Stimulated activated CD8-positive, alpha-beta memory T cell treated with anti-CD3 and anti-CD28 coated beads, Interleukin-15, amount 100 ng/mL, for 4 hours (primary cell): ENCODE results near the gene SGSH.
"Not testable (repeated sequence)": the region's sequence is repeated elsewhere in the genome, so short reads cannot be mapped to it uniquely, and the experiment has no call there.

ENCODE experiments used
- DNase-seq, 2 donors: peaks; one replicate each; pipeline ENCODE4 v3.0.0-alpha.2; 2020; ENCODE audit warnings: low read depth in 2 of 2

The SGSH gene

DNA sequence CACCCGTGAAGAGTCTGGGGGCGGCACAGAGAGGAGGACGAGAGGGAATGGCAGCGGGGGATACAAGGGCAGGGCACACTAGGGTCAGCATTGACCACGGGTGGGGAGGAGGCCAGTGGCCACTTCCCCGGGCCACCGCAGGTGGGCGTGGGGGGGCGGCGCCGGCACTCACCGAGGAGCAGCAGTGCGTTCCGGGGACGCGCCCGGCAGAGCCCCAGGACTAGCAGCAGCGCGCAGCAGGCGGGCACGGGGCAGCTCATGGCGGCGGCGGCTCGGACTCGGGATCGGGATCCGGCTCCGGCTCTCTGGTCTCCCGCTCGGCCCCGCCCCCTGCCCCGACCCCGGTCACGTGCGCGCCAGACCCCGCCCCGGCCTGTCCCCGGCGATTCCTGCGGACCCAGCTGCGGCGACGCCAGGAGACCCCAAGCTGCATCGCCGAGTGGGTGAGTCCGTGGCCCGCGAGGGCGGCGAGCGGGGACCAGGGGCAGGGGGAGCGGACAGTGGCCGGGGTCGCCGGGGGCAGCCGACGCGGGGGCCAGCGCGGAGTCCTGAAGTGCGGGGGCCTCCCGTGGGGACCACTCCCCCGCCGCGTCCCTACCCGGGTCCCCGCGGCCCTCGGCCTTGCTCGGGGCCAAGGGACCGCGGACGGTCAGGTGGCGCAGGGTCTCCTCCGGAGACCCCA lies at the start of gene SGSH, which contains the start of gene SLC26A11:
Gene SGSH, minus strand, starts transcription at position 280 of the 682 bp plus-strand sequence. Its CDS starts 20 bp downstream, at position 260.
Gene SLC26A11, plus strand, starts transcription at position 374 of the 682 bp plus-strand sequence. CDS start 1,134 bp downstream, outside the sequence.
- DNase-seq = peak; percentile 12 to 22

DNA sequence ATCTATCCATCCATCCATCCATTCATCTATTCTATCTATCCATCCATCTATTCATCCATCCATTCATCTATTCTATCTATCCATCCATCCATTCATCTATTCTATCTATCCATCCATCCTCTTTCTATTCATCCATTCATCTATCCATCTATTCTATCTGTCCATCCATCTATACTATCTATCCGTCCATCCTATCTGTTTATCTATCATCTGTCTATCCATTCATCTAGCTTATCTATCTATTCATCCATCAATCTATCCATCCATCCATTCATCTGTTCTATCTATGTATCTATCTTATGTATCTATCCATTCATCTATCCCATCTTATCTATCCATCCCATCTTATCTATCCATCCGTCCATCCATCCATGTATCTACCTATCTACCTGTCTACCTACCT lies 49.3 kb upstream of the SGSH start:
- DNase-seq = no peak

DNA sequence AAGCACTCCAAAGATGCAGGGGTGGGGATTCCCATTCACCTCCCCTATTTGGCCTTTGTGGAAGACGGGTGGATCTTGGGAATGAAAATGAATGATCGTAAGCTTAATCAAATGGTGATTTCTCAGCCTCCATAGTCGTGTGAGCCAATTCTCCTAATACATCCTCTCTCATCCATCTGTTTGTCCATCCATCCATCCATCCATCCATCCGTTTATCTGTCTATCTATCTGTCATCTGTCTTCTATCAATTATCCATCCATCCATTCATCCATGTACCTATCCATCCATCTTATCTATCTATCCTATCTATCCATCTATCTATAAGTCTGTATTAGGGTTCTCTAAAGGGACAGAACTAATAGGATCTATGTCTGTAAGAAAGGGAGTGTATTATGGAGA lies 48.3 kb upstream of the SGSH start:
- no peak for DNase-seq

DNA sequence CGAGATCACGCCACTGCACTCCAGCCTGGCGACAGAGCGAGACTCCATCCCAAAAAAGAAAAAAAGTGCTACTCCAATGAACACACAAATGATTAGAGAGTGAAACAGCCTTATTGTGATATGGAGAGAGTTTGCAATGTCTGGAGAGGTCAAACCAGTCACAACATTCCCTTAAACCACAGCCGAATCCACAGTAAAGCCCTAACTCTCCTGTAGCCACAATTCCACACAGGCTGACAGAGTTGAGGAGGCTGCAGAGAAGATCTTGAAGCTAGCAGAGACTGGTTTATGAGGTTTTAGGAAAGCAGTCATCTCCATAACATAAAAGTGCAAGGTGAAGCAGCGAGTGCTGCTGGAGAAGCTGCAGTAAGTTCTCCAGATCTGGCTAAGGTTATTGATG lies 47.3 kb upstream of the SGSH start:
- DNase-seq = no peak

DNA sequence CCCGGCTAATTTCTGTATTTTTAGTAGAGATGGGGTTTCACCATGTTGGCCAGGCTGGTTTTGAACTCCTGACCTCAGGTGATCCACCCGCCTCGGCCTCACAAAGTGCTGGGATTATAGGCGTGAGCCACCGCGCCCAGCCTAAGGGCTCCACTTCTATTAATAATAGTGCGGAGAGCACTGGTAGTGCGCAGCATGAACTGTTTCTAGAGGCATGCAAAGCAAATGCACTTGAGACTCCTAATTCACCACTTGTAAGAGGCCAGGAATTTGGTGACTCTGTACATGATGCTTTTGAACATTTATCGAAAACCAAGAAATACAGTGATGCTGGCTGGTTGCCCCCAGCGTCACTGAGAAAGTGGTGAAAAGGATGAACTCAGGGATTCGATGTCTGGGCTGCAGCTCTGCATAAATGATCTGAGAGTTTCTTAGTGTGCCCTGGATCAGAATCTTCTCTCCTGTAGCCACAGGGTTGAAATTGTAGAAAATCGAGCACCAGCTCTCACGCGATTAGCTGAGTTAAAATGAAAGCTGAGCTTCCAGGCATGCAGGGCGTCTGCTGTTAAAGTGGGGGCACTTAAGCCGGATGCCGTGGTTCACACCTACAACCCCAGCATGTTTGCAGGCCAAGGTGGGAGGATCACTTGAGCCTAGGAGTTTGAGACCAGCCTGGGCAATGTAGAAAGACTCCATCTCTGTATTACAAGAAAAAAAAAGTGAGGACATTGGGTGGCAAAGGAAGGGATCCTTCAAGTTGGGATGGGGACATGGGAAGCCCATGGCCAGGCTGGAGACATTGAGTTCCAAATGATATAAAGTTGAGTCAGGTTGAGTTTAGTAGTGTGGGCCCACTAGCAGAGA lies 45.3 kb upstream of the SGSH start:
- peak; percentile 49 to 58 for DNase-seq

DNA sequence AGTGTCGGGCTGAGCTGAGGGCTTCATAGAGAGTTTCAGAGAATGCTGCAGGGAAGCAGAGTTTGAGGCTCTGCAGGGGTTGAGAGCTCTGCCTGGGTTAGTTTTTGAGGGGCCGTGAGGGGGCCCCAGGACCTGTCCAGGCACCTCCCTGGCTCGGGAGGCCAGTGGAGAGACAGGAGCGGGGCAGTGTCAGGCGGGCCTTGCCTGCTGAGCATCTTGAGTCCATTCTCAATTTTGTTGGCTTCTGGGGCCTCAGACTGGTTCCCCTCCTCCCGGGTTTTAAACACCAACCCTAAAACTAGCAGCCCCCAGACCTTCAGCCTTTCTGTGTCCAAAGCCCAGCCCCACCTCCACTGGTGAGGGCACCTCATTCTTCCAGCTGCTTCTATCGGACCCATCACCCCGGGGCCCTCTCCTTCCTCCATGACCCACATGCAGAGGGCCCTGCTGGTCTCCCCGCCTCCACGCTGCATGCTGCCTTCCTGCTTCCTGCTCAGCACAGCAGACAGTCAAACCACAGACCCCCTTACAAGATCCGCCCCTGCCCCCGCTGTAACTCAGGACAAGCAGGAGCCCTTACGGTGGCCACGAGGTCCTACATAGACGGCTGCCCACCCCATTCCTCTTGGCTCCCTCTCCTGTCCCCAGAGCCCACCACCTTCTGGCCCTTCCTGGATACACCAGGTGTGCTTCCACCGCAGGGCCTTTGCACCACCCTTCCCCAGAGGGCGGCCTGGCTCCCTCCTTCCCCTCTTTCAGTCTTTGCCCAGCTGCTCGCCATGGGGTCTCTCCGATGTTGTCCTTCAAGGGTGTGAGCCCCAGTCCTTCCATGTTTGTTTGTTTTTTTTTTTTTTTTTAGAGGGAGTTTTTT lies 44.3 kb upstream of the SGSH start:
- DNase-seq = peak; percentile 43 to 48

DNA sequence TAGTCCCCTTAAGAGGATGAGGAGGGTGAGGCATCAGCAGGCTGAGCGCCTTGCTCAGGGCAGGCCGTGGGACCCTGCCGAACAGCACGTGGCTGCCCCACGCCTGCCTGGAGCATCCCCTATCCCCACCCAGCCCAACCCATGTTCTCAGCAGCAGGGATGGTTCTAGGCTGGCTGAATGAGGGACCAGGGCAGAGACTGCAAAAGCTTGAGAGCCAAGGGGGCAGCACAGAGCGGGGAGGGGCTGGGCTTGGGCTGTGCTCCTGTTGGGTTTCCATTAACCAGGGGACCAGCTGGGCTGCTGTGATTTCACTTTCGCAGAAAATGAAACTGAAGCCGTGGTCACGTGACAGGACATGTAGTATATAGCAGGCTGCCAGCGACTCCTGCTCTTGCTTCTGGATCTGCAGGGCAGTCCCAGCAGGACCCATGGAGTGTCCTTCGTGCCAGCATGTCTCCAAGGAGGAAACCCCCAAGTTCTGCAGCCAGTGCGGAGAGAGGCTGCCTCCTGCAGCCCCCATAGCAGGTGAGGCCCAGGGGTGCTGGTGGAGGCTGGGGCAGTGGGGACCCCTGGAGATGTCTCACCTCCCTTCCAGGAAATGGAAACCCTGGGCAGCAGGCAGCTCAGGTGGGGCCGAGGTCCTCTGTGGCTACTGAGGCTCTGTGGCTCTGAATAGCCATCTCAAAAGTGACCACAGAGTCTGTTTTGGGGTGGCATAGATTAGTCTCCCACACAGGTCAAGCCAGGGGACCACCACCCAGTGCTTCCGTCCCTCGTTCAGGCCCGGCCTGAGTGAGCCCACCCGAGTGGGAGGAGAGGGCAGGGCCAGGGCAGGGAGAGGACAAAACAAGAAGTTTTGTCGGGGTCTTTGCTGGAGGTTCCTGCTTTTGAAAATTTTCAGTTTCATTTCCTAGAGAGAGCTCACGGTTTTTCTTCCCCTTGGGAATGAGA lies 43.4 kb upstream of the SGSH start:
- peak; percentile 67 to 90 for DNase-seq

DNA sequence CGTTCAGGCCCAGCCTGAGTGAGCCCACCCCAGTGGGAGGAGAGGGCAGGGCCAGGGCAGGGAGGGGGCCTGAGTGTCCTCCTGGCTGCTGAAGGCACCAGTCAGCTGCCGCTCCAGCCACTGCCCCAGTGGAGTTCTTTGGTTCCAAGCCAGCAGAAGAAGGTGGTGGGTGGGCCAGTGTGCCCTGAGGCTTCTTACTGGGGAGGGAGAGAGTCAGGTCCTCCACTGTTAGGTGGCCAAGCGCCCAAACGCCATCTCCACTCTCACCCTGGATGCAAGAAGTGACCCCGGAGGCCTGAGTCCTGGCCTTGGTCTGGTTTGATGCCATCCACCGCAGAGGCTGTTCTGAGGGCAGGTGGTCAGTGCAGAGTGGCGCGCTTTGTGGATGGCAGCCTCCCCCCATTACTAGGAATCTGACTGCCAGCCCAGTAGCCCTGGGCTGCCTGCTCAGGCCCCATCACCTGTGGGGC lies 42.7 kb upstream of the SGSH start:
- no peak for DNase-seq

DNA sequence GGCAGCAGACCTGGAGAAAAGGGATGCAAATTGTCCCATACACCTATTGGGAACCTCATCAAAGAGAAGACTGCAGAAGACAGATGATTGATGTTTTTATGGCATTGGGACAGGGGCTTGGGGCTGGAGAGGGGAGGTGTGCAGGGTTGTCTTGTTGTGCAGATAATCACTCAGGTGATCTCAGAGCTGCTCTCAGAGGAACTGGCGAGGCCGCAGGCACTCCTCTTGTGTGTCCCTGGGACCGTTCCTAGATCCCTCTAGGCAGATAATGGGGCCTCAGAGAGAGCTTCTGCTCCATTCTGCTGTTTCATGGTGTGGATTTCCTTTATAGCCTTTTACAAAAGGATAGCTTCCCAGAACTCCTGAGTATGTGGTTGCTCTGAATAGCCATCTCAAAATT lies 42.2 kb upstream of the SGSH start:
- DNase-seq = no peak

DNA sequence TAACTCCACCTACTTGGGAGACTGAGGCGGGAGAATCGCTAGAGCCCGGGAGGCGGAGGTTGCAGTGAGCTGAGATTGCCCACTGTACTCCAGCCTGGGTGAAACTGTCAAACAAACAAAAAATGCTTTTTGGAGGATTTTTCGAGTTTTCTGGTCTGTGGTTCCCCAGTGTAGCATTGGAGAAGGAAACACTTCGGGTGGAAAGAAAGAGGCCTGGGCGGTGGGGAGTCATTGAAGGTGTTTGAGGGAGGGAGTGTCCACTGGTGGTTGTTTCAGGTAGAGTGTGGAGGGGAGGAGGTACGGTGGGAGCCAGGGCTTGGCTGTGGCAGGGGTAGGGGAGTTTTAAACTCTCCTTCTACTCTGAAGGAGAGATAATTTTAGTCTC lies 41.8 kb upstream of the SGSH start:
- DNase-seq = no peak

DNA sequence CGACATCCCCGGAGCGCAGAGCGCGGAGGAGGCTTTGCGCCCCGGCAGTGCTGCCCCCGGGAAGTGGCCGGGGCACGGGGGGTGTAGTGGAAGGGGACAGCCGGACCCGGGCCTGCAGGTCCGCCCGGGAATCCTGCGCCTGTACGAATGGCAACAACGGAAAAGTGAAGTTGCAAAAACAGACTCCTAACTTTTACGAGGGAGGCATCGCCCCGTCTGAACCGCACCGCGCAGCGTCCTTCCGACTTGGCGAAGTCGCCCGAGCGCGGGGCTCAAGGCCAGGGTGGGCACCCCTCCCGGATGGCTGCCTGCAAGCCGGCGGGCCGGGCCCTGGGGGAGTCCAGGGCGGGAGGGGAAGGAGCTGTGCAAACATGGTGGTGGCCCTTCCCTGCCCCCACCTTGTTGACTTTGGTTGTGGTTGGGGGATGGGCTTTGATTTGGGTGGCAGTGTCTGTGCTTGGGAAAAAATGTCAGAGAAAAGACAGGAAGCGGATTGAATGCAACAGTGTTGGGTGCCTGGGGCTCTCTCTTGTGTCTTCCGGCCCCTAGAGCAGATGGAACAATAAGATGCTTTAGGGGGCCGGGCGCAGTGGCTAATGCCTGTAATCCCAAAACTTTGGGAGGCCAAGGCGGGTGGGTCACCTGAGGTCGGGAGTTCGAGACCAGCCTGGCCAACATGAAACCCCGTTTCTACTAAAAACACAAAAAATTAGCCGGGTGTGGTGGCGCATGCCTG lies 41.2 kb upstream of the SGSH start:
- peak in 1 of 2 donors; percentile 40 for DNase-seq

DNA sequence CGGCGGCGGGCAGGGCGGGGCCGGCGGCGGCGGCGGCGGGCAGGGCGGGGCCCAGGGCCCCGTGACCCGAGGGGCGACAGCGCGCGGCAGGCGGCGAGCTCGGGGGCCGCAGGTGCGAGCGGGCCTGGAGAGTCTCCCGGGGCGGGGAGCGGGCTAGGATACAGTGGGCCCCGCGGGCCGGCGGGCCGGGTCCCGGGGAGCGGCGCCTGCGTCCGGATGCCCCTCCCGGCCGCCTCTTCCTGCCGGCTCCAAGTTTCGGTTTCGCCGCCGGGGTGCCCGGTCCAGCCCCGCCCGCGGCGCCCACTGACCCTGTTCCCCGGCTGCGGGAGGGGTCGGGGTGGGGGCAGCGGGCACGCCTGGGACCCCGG lies 40.6 kb upstream of the SGSH start, which contains the start of gene RNF213:
Gene RNF213, plus strand, starts transcription at position 62 of the 368 bp plus-strand sequence. CDS start 2,830 bp downstream, outside the sequence.
- peak in 1 of 2 donors; percentile 27 for DNase-seq

DNA sequence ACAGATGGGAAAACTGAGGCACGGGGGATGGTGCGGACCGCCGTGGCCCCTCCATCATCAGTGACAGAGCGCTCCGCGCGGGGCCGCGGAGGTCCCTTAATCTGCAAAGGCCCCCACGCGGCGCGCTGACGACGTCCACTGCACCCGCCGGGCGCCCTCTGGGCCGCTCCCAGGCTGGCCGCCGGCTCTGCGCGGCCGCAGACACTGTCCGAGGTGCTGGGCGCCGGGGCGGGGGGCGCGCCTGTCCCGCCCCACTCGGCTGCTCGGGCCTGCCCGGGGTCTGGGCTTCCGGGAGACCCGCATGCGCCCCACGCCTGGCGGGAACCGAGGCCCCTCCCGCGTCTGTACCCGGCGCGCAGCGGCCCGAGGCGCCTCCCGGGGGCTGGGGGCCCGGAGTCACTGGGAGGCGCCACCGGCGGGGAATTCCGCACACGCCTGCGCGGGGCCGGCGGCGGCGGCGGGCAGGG lies 40.0 kb upstream of the SGSH start:
- DNase-seq = peak; percentile 57 to 69

DNA sequence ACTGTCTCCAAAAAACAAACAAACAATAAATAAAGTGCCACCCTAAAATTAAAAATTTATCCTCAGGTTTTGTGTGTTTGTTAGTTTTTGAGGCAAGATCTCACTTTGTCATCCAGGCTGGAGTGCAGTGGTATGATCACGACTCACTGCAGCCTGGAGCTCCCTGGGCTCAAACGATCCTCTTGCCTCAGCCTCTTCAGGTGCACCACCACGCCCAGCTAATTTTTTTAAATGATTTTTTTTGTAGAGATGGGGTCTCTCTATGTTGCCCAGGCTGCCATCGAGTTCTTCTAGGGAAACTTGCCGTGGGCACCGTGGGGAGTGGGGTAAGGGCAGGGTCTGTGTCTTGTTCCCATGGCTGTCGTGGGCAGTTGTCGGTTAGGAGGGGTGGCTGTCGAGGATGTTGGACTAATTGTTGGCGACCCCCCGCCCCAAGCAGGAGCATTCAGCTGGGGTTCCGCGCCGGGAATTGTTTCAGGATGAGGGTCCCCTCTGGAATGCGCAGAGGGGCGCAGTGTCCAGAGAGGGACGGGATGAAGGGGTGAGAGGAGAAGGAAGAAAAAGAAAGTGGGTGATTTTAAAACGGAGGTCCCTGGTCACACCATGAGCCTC lies 39.4 kb upstream of the SGSH start:
- DNase-seq = no peak

DNA sequence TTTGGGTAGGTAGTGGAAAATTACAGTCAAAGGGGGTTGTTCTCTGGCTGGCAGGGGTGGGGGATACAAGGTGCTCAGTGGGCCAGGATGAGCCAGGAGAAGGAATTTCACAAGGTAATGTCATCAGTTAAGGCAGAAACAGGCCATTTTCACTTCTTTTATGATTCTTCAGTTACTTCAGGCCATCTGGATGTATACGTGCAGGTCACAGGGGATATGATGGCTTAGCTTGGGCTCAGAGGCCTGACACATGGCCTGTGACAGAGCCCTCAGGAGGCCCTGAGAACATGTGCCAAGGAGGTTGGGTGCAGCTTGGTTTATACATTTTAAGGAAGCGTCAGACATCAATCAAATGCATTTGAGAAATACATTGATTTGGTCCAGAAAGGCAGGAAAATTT lies 38.2 kb upstream of the SGSH start:
- not testable (repeated sequence) for DNase-seq

DNA sequence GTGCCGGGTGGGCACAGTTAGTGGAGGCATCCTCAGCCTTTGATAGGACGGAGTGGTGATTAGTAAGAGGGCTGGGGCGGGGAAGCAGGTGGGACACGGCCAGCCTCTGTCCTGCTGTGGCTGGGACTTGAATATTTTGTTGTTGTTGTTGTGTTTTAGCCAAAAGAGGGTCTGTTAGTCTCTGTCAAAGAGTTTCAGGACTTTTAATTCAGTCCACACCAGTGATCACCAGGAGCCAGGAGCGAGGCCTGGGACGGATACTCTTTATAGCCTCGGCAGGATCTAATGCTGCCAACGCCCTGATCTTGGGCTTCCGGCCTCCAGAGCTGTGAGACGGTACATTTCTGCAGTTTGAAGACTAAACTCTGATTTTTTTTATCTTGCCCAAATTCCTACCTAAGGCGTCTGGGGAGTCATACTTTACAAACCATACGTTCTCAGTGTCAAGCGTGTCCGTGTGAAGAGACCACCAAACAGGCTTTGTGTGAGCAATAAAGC lies 37.6 kb upstream of the SGSH start:
- DNase-seq = no peak

DNA sequence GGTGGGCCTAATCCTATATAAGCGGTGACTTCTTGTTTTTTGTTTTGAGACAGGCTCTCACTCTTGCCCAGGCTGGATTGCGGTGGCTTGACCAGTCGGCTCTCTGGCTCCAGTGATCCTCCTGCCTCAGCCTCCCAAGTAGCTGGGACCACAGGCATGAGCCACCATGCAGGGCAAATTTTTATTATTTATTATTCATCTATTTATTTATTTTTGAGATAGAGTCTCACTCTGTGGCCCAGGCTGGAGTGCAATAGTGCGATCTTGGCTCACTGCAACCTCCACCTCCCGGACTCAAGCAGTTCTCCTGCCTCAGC lies 35.9 kb upstream of the SGSH start:
- no peak for DNase-seq

DNA sequence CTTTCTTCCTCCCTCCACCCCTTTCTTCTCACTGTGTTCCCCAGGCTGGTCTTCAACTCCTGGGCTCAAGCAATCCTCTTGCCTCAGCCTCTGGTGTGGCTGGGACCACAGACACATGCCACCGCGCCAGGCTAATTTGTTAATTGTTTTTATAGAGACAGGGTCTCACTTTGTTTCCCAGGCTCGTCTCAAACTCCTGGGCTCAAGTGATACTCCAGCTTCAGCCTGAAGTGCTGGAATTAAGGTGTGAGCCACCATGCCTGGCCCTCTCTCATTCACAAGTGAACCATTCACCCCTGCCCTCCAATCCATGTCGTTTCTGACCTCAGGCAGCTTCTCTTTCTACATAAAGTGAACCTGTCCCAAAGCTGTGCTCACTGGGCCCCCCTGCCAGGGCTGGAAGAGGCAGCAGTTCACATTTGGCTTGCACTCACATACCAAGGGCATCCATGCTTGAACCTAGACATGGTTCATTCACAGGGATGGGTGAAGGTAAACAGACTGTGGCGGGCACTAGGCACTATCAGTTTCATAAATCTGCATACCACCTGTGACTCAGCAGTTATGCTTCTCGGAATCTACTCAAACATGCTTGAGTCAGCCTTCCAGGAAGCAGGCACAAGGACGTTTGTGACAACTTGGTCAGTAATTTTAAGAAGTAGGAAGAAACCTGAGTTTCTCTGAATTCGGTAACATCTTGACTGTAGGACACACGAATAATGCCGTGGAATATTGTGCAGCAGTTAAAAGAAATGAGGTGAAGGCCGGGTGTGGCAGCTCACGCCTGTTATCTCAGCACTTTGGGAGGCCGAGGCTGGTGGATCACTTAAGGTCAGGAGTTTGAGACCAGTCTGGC lies 34.5 kb upstream of the SGSH start:
- DNase-seq = peak in 1 of 2 donors; percentile 53
